Epidermal melanocyte (primary cell): ENCODE measurements around the gene GALNT2.

ENCODE experiments used
- DNase-seq: peaks from one replicate; pipeline ENCODE4 v3.0.0; 2011; ENCODE audit warnings: low spot score; ENCODE audit not compliant: insufficient read length

Gene GALNT2

GRCh38 chr1:230185076-230186001 lies 118.3 kb downstream of the GALNT2 start:
- DNase-seq = no peak

GRCh38 chr1:230186003-230186863 lies 119.2 kb downstream of the GALNT2 start:
- DNase-seq = no peak

- DNase-seq = no peak
These were observed 119.8 kb downstream of the GALNT2 start for GRCh38 chr1:230186874-230187273.

- DNase-seq = no peak
These were observed 120.3 kb downstream of the GALNT2 start for GRCh38 chr1:230187290-230187689.

GRCh38 chr1:230188826-230189225 lies 121.8 kb downstream of the GALNT2 start:
- DNase-seq = no peak

GRCh38 chr1:230189341-230189740 lies 122.3 kb downstream of the GALNT2 start:
- no peak for DNase-seq

- no peak for DNase-seq
These were observed 122.8 kb downstream of the GALNT2 start for GRCh38 chr1:230189824-230190223.

- DNase-seq = no peak
These were observed 124.2 kb downstream of the GALNT2 start for GRCh38 chr1:230191079-230191804.

- no peak for DNase-seq
These were observed 124.8 kb downstream of the GALNT2 start for GRCh38 chr1:230191855-230192254.

GRCh38 chr1:230194525-230194924 lies 127.5 kb downstream of the GALNT2 start:
- DNase-seq = no peak

GRCh38 chr1:230195199-230195598 lies 128.2 kb downstream of the GALNT2 start:
- DNase-seq = no peak

- DNase-seq = no peak
These were observed 129.0 kb downstream of the GALNT2 start for GRCh38 chr1:230196077-230196476.

GRCh38 chr1:230197644-230198567 lies 130.9 kb downstream of the GALNT2 start:
- no peak for DNase-seq

- DNase-seq = no peak
These were observed 132.0 kb downstream of the GALNT2 start for GRCh38 chr1:230199034-230199433.

- no peak for DNase-seq
These were observed 132.5 kb downstream of the GALNT2 start for GRCh38 chr1:230199554-230199953.

- no peak for DNase-seq
These were observed 133.2 kb downstream of the GALNT2 start for GRCh38 chr1:230200276-230200675.

GRCh38 chr1:230201445-230201844 lies 134.4 kb downstream of the GALNT2 start:
- DNase-seq = no peak

- DNase-seq = no peak
These were observed 137.8 kb downstream of the GALNT2 start for GRCh38 chr1:230204842-230205241.

GRCh38 chr1:230205719-230206198 lies 138.7 kb downstream of the GALNT2 start:
- DNase-seq = no peak

- no peak for DNase-seq
These were observed 139.2 kb downstream of the GALNT2 start for GRCh38 chr1:230206207-230206606.
